Lower leg skin (tissue), 4 donors: ENCODE measurements around the gene PXDN. TPM values are rescaled to one million over a fixed set of nuclear protein-coding genes. Genes with fewer than 3 reads are reported as not detected.
A peak's percentile ranks its signal among the peaks of the same experiment; 100 is the strongest.
"Not testable (repeated sequence)": the region's sequence is repeated elsewhere in the genome, so short reads cannot be mapped to it uniquely, and the experiment has no call there.

Source experiments
- DNase-seq, 2 donors: peaks; one replicate each; pipeline ENCODE4 v3.0.0-alpha.2; 2019; ENCODE audit warnings: low spot score in 2 of 2
- H3K4me3 ChIP-seq: fragments of 200-600 bp; sonication (generic); 2 replicates; pipeline ENCODE4 v1.5.1; 2017; ENCODE audit warnings: mild to moderate bottlenecking, low read depth; ENCODE audit not compliant: poor library complexity, severe bottlenecking
- POLR2A ChIP-seq, 2 donors: fragments of 450-650 bp; IDR thresholded peaks; one replicate each; pipeline ENCODE4 v1.6.1; 2016 to 2017; ENCODE audit warnings: antibody characterized with exemption in 2 of 2, mild to moderate bottlenecking in 1 of 2, moderate library complexity in 1 of 2
- WGBS, 2 donors: methylation state at CpG; one replicate each; pipeline ENCODE4 v1.1.5; 2018; 5-methylcytosine and 5-hydroxymethylcytosine counted together
- intact Hi-C: fragments of 100-400 bp; cut with DNase I; formaldehyde crosslinking; loops from one replicate; pipeline ENCODE4 v1.15.0; 2023; ENCODE audit warnings: low total_unique reads
- total RNA-seq, 4 donors: library from RNA; depleted of rRNA; stranded (reverse); fragments of >200 nt; gene quantifications; one replicate each; pipeline ENCODE4 v1.1.0, GENCODE V29; 2016
- TF ChIP-seq, protein P1 (sequence below), 3 donors: fragments of 450-650 bp; IDR thresholded peaks; one replicate each; pipeline ENCODE4 v1.5.1; 2016; ENCODE audit warnings: antibody characterized with exemption in 3 of 3, mild to moderate bottlenecking in 3 of 3, moderate library complexity in 2 of 3

Gene PXDN
- total RNA-seq, 4 donors from 2014 or later: 4.7 to 13.7 (median 7.0) TPM

DNA sequence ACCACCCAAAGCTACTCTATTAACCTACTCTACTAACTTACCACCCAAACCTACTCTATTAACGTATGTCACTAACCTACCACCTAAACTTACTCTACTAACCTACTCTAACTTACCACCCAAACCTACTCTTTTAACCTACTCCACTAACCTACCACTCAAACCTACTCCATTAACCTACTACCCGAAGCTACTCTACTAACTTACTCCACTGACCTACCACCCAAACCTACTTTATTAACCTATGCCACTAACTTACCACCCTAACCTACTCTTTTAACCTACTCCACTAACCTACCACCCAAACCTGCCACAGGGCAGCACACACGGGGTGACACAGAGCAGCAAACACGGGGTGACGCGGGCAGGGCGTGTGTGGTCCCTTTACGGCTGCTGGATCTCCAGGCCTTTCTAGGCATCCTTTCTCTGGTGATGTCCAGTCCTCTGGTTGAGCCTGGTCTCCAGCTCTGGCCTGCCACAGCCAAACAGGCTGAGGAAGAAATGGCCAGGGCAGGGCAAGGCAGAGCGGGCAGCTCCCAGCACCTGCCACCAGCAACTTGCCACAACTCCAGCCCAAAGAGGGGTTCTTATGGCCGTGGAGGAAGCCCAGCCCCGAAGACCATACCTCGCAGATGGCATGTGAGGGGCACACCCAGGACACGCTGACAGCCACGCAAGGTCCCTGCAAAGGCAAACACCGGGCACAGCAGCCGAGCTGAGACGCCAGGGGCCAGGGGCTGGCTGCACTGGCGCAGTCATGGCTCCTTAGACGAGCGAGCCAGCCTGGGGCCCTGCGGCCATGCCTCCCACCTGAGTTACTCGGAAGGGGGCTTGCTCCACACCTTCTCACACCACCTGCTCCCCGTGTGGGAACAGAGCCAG, 25.7 kb downstream of the PXDN start:
- no peak overlapping the region for H3K4me3 ChIP-seq
- peak; percentile 11 to 78 for DNase-seq
- 89 to 92% methylated on average over 9 to 22 of the region's 23 CpGs for WGBS, 2 donors
- TF ChIP-seq POLR2A (IDR thresholded peaks at IDR 0.05): no peak
- TF ChIP-seq, protein P1, sequence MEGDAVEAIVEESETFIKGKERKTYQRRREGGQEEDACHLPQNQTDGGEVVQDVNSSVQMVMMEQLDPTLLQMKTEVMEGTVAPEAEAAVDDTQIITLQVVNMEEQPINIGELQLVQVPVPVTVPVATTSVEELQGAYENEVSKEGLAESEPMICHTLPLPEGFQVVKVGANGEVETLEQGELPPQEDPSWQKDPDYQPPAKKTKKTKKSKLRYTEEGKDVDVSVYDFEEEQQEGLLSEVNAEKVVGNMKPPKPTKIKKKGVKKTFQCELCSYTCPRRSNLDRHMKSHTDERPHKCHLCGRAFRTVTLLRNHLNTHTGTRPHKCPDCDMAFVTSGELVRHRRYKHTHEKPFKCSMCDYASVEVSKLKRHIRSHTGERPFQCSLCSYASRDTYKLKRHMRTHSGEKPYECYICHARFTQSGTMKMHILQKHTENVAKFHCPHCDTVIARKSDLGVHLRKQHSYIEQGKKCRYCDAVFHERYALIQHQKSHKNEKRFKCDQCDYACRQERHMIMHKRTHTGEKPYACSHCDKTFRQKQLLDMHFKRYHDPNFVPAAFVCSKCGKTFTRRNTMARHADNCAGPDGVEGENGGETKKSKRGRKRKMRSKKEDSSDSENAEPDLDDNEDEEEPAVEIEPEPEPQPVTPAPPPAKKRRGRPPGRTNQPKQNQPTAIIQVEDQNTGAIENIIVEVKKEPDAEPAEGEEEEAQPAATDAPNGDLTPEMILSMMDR (IDR thresholded peaks at IDR 0.05): no peak
- intact Hi-C loops: no loop called here

DNA sequence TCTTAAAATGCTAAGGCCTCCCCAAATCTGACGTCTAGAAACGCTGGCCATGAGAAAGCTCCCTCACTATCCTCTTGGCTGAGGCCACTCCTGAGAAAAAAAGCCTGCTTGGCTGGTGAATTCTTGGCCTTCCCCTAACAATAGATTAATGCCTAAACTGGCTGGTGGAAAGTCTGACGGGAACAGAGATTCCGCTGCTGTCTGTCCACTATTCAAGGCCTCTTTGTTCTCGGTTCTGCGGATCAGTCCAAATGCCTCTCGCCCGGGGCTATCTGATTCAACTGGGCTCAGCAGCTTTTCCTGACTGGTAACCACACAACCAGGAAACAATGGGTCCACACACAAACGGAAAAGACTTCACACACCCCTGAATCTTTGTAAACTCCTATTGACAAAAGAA, 27.2 kb downstream of the PXDN start:
- 49 to 57% methylated on average over 9 of the region's 9 CpGs for WGBS, 2 donors
- intact Hi-C loops: no loop called here
- TF ChIP-seq, protein P1 (IDR thresholded peaks at IDR 0.05): no peak
- TF ChIP-seq POLR2A (IDR thresholded peaks at IDR 0.05): no peak
- peak; percentile 53 to 83 for DNase-seq
- no peak overlapping the region for H3K4me3 ChIP-seq

DNA sequence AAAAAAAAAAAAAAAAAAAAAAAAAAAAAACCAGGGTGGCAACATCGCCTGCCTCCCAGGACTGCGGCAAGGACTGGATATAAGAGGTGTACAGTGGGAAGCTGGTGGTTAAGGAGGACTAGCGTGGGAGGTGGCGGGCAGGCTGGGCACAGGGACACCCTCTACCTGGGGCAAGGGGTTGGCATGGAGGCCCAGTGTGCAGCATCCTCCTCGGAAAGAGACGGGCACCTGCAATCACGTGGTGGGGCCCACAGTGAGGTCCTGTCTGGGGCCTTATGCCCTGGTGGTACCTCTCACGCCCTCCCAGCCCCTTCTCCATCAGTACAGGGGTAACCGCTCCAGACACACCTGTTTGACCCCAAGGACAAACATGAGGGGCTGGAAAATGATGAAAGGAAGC, 27.9 kb downstream of the PXDN start:
- TF ChIP-seq, protein P1 (IDR thresholded peaks at IDR 0.05): no peak
- TF ChIP-seq POLR2A (IDR thresholded peaks at IDR 0.05): no peak
- DNase-seq: peak; percentile 12 to 75
- H3K4me3 ChIP-seq: no peak overlapping the region
- intact Hi-C loops: no loop called here
- 84 to 99% methylated on average over 8 to 9 of the region's 9 CpGs for WGBS, 2 donors

DNA sequence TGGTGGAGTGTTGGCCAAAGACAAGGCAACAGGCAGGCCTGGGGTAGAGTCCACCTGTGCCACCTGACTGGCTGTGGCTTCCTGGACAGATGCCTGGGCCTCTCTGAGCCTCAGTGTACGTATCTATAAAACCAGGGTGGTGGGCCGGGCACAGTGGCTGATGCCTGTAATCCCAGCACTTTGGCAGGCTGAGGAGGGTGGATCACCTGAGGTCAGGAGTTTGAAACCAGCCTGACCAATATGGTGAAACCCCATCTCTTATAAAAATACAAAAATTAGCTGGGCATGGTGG, 28.4 kb downstream of the PXDN start:
- WGBS, 2 donors: 91 to 100% methylated on average over 2 of the region's 2 CpGs
- peak; percentile 13 to 76 for DNase-seq

DNA sequence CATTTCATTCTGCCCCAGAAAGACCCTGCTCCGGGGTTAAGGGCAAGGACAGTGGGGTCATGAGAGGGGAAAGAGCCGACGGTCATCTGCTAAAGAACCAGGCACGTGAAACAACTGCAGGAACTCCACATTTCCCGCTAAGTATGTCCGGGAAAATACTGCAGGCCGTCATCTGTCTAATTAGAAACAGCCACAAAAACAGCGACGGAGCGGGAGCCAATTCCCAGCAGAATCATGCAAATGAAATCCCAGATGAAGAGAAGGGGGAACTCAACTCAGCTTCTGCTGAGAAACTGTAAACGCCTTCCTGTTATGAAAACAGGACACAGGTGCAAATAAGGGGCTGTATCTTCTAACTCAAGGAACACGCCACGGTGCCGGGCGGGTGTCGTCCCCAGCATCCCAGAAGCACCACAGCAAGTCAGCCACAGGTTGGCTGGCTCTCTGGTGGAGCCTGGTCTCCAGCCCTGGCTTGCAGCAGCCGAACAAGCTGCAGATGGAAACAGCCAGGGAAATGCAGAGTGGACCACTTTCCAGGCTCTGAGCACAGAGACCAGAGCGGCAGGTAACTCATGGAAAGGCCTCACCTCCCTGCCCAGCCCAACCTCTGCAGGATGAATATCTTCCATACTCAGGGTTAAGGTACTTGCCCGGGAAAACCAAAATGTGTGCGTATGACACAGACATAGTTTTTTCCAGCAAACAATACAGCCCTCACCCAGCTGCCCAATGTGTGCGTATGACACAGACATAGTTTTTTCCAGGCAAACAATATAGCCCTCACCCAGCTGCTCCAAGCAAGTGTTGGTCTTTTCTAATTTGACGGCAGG, 28.9 kb downstream of the PXDN start:
- TF ChIP-seq POLR2A (IDR thresholded peaks at IDR 0.05): no peak
- TF ChIP-seq, protein P1 (IDR thresholded peaks at IDR 0.05): no peak
- WGBS, 2 donors: 53 to 64% methylated on average over 22 of the region's 22 CpGs
- intact Hi-C loops: no loop called here
- DNase-seq: peak; percentile 31 to 87
- H3K4me3 ChIP-seq: no peak overlapping the region

More for the DNA sequence above, 28.4 kb downstream of the PXDN start:
- H3K4me3 ChIP-seq, intact Hi-C loops: not testable (repeated sequence)
